Naive thymus-derived CD4-positive, alpha-beta T cell (primary cell): ENCODE results near the gene ELMO3. TPM values are rescaled to one million over a fixed set of nuclear protein-coding genes. Genes with fewer than 3 reads are reported as not detected.

ENCODE experiments used
- ATAC-seq: fragments of 150-1000 bp; cut with Tn5 transposase; 2 replicates; pipeline ENCODE4 v1.10.0; 2021; ENCODE audit warnings: mild to moderate bottlenecking, moderate library complexity
- CTCF ChIA-PET: fragments of 350-600 bp; sonication (Branson Sonifier 250); formaldehyde crosslinking; loops from one replicate; lab custom pipeline; 2021; ENCODE audit warnings: antibody characterized with exemption; lab: Charles Lee
- POLR2A ChIA-PET: fragments of 350-600 bp; sonication (Branson Sonifier 250); formaldehyde crosslinking; loops from one replicate; lab custom pipeline; 2021; ENCODE audit warnings: antibody characterized with exemption, inconsistent platforms; lab: Charles Lee
- DNase-seq, 9 donors: peaks; one replicate each; pipeline versions ENCODE4 v3.0.0 to v3.0.0-alpha.2; 2020 to 2022; ENCODE audit warnings: mixed read lengths in 1 of 9
- H3K27ac ChIP-seq: one replicate; pipeline ENCODE4 v1.7.0; 2013; ENCODE audit warnings: mild to moderate bottlenecking, low read depth, low read length, moderate library complexity
- H3K27me3 ChIP-seq, 2 donors: one replicate each; pipeline ENCODE4 v1.7.0; 2013; ENCODE audit warnings: low read length in 2 of 2, mild to moderate bottlenecking in 2 of 2, moderate library complexity in 2 of 2; ENCODE audit not compliant: control insufficient read depth in 2 of 2, insufficient read depth in 2 of 2
- H3K36me3 ChIP-seq, 3 experiments: 1 replicate in 2 of 3; 2 replicates in 1 of 3; pipeline ENCODE4 v1.7.0; 2013; ENCODE audit warnings: low read length in 3 of 3, mild to moderate bottlenecking in 3 of 3, moderate library complexity in 1 of 3; ENCODE audit not compliant: insufficient read depth in 3 of 3, control insufficient read depth in 2 of 3
- H3K4me1 ChIP-seq, 2 donors: one replicate each; pipeline ENCODE4 v1.7.0; 2013; ENCODE audit warnings: low read length in 2 of 2, mild to moderate bottlenecking in 2 of 2, moderate library complexity in 1 of 2; ENCODE audit not compliant: control insufficient read depth in 2 of 2, insufficient read depth in 2 of 2
- H3K4me3 ChIP-seq: 2 replicates; pipeline ENCODE4 v1.7.0; 2013; ENCODE audit warnings: mild to moderate bottlenecking, low read length
- H3K9me3 ChIP-seq, 3 experiments: 1 replicate in 2 of 3; 2 replicates in 1 of 3; pipeline ENCODE4 v1.7.0; 2013; ENCODE audit warnings: low read length in 3 of 3; ENCODE audit not compliant: control insufficient read depth in 2 of 3
- H3K27ac Mint-ChIP-seq, 9 donors: one replicate each; pipeline ENCODE4 v1.8.0; 2020 to 2022; ENCODE audit warnings: mixed read lengths in 9 of 9, mild to moderate bottlenecking in 8 of 9, moderate library complexity in 5 of 9, inconsistent platforms in 2 of 9
- H3K27me3 Mint-ChIP-seq, 5 donors: one replicate each; pipeline ENCODE4 v1.8.0; 2021 to 2022; ENCODE audit warnings: mixed read lengths in 5 of 5, mild to moderate bottlenecking in 1 of 5
- H3K36me3 Mint-ChIP-seq, 5 donors: one replicate each; pipeline ENCODE4 v1.8.0; 2020 to 2022; ENCODE audit warnings: mixed read lengths in 5 of 5, mild to moderate bottlenecking in 3 of 5, inconsistent platforms in 1 of 5
- H3K4me1 Mint-ChIP-seq, 7 donors: one replicate each; pipeline ENCODE4 v1.8.0; 2020 to 2022; ENCODE audit warnings: mixed read lengths in 7 of 7, mild to moderate bottlenecking in 3 of 7, inconsistent platforms in 1 of 7
- H3K4me3 Mint-ChIP-seq, 10 donors: one replicate each; pipeline ENCODE4 v1.8.0; 2020 to 2022; ENCODE audit warnings: mild to moderate bottlenecking in 10 of 10, mixed read lengths in 10 of 10, moderate library complexity in 6 of 10, inconsistent platforms in 2 of 10
- H3K9me3 Mint-ChIP-seq, 11 donors: one replicate each; pipeline ENCODE4 v1.8.0; 2020 to 2022; ENCODE audit warnings: mixed read lengths in 11 of 11, mild to moderate bottlenecking in 4 of 11, inconsistent platforms in 1 of 11, moderate library complexity in 1 of 11
- intact Hi-C, 2 donors: fragments of 100-400 bp; cut with micrococcal nuclease; formaldehyde crosslinking; loops; one replicate each; pipeline ENCODE4 v1.15.1; 2023
- polyA plus RNA-seq, 2 donors: library from polyadenylated mRNA; unstranded; fragments of 300-500 nt; fragmentation: Illumina TruSeq; gene quantifications; one replicate each; pipeline ENCODE4 v1.2.3, GENCODE V29; 2021
- total RNA-seq, 6 experiments: library from RNA in 5 of 6; stranded (reverse) in 5 of 6; gene quantifications; 1 replicate in 5 of 6; 2 replicates in 1 of 6; pipeline ENCODE4 v1.2.3 and lab custom pipeline; 2021 to 2026

Gene ELMO3
- total and polyA plus RNA-seq, 7 experiments from 2014 or later = 0.07 to 9.1 (median 5.6) TPM; not detected in 1

DNA sequence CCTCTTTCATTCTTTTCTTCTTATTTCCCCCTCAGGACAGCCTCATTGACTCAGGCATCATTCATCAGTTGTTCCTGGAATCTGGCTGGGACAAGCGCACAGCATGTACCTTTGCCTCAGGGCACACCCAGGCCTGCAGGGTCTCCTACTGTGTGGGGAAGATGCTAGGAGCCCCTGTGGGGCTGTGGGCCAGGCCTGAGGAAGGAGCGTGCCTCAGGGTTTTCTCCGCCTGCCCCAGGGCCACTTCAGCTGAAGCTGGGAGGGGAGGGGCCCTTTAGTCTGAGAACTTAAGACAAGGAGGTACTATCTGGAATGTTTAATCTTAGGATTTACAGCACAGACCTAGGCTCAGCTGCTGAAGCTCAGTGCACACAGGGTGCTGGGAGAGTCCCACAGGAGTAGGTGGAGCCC is 7.9 kb downstream of the ELMO3 start:
- H3K4me1 ChIP-seq = no peaks in the 10 kb centered on the region
- H3K27ac ChIP-seq = no peak overlapping the region
- intact Hi-C loops = no loop called here
- peaks cover 0 to 1% (median 0%) of the 10 kb centered on the region in 11 donors for H3K9me3 Mint-ChIP-seq
- H3K27me3 ChIP-seq = no peaks in the 10 kb centered on the region
- H3K36me3 Mint-ChIP-seq = peaks cover 0 to 3% (median 0%) of the 10 kb centered on the region in 5 donors
- ATAC-seq (no peak), DNase-seq (no peak)
- H3K27ac Mint-ChIP-seq = peak overlapping the region in 1 of 9 donors; percentile 10
- no peak overlapping the region for H3K4me3 ChIP-seq
- H3K4me3 Mint-ChIP-seq = no peak overlapping the region
- H3K9me3 ChIP-seq = no peaks in the 10 kb centered on the region
- ChIA-PET POLR2A (no interaction called here), CTCF (interaction anchor here (0.6 kb wide), 1 partner anchor 521 kb away, joined by 3 read pairs; no protein-coding TSS in a partner anchor)
- H3K4me1 Mint-ChIP-seq = peaks cover 0 to 3% (median 0%) of the 10 kb centered on the region in 7 donors
- peaks cover 0 to 30% (median 0%) of the 10 kb centered on the region in 3 experiments for H3K36me3 ChIP-seq
- H3K27me3 Mint-ChIP-seq = no peaks in the 10 kb centered on the region

DNA sequence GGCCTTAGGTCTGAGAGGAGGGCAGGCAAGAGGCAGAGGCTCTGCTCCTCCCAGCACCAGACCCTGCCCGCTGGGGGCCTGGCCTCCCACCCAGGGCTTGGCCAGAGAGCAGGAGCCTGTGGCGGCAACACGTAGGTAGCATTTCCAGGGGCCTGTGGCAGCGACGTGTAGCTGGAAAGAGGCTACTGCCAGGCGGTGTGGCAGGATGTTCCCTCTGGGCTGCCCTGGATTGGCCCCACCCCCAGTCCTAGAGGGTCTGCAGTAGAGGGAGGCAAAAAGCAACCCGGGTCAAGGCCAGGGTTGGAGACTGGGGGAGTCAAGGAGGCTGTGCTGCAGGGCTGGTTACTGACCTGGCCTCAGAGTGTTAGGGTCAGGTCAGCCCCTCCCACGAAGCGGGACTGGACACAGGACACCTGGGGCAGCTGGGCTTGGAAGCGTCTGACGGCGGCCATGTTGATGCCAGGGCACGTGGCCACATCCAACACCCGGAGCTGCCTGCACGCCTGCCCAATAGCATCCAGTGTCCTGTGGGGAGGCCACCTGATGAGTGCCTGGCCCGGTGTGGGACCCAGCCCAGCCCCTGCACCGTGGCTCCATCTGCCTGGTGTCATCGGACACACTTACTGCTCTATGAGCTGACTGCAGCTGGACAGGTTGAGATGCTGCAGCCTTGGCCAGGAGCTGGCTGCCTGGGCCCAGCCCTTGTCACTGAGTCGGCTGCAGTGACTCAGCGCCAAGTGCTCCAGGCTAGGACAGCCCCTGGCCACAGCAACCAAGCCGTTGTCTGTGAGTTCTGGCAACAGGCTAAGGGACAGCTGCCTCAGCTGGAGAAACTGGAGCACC is 8.5 kb downstream of the ELMO3 start:
- DNase-seq = no peak
- no peaks in the 10 kb centered on the region for H3K27me3 ChIP-seq
- Mint-ChIP-seq H3K27me3 (no peaks in the 10 kb centered on the region), H3K9me3 (peaks cover 0 to 1% (median 0%) of the 10 kb centered on the region in 11 donors), H3K4me1 (peaks cover 0 to 3% (median 0%) of the 10 kb centered on the region in 7 donors), H3K27ac (no peak overlapping the region), H3K36me3 (peaks cover 0 to 4% (median 0%) of the 10 kb centered on the region in 5 donors), H3K4me3 (no peak overlapping the region)
- intact Hi-C loops = no loop called here
- ChIA-PET CTCF (interaction anchor here (0.6 kb wide), 2 partner anchors 39 to 521 kb away, joined by 3 to 4 read pairs; no protein-coding TSS in a partner anchor), POLR2A (interaction anchor here (0.8 to 1.5 kb wide), 2 partner anchors 19 to 213 kb away, joined by 3 to 4 read pairs; partner anchors contain the start of gene TMEM208)
- peaks cover 0 to 24% (median 0%) of the 10 kb centered on the region in 3 experiments for H3K36me3 ChIP-seq
- H3K4me1 ChIP-seq = no peaks in the 10 kb centered on the region
- H3K4me3 ChIP-seq = no peak overlapping the region
- no peak overlapping the region for H3K27ac ChIP-seq
- ATAC-seq = no peak
- no peaks in the 10 kb centered on the region for H3K9me3 ChIP-seq

DNA sequence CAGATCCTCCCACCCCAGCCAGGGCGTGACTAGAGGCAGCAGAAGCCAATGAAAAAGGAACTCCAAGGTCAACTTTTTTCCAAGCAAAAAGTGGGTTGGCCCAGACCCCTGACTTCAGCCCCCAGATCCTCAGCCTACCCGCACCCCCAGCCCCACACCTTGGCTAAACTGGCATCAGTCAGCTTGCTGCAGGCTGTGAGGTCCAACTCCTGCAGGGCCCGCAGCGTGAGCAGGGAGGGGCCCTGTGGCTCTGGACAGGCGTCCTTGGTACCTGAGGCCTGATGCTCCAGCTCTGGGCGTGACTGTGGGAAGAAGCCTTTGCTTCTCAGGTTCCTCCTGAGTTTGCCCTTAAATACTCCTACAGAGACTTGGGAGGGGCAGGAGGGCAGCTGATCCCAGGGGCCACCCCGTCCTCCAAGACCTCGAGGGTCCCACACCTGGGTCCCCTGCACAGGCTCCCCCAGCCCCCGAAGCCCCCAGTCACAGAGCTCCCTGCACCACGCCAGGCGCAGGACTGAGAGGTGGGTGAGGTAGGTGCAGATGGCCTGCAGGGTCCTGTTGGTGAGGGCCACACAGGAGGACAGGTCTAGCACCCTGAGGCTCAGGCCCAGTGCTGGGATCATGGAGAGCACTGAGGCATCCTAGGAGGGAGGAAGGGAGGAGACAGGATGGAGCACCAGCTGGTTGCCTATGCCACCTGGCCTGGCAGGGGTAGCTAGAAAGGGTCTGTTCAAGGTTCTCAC is 9.4 kb downstream of the ELMO3 start:
- ChIA-PET POLR2A (interaction anchor here (0.8 to 2.0 kb wide), 5 partner anchors 10 to 214 kb away, joined by 3 to 5 read pairs (median 4); partner anchors contain the start of gene TMEM208), CTCF (interaction anchor here (0.5 kb wide), 1 partner anchor 94 kb away, joined by 3 read pairs; no protein-coding TSS in a partner anchor)

DNA sequence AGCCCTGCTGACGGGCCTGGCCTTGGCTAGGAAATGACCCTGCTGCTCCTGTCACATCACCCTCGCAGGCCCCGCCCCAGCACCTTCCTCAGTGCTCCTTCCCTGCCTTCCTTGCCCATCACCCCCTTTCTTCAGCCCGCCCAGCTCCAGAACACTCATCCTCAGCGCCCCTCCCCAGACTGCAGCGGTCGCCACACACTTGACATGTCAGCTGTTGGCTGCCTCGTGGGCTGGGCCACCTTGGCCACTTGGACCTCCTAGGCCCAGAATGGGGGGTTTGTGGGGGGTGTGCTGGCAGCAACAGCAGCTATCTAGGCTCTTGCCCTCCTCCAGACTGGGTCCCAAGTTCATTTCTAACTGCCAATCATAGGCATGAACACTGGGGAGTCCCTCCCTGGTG is 10.6 kb downstream of the ELMO3 start:
- CTCF ChIA-PET = no interaction called here
- Histone ChIP-seq H3K4me3 (no peak overlapping the region), H3K9me3 (no peaks in the 10 kb centered on the region), H3K27ac (no peak overlapping the region), H3K4me1 (no peaks in the 10 kb centered on the region), H3K27me3 (no peaks in the 10 kb centered on the region), H3K36me3 (peaks cover 0 to 3% (median 0%) of the 10 kb centered on the region in 3 experiments)
- Mint-ChIP-seq H3K4me3 (no peak overlapping the region), H3K27ac (peak overlapping the region in 1 of 9 donors; percentile 48), H3K27me3 (no peaks in the 10 kb centered on the region), H3K36me3 (peaks cover 0 to 4% (median 0%) of the 10 kb centered on the region in 5 donors), H3K9me3 (peaks cover 0 to 1% (median 0%) of the 10 kb centered on the region in 11 donors), H3K4me1 (peaks cover 0 to 5% (median 0%) of the 10 kb centered on the region in 7 donors)
- intact Hi-C loops = no loop called here
- DNase-seq = no peak
- POLR2A ChIA-PET = interaction anchor here (0.6 to 2.0 kb wide), 4 partner anchors 12 to 183 kb away, joined by 3 to 5 read pairs (median 4); no protein-coding TSS in a partner anchor
- no peak for ATAC-seq

More for the DNA sequence above, 9.4 kb downstream of the ELMO3 start:
- Histone ChIP-seq H3K9me3 (no peaks in the 10 kb centered on the region), H3K27me3 (no peaks in the 10 kb centered on the region), H3K27ac (no peak overlapping the region), H3K4me1 (no peaks in the 10 kb centered on the region), H3K36me3 (peaks cover 0 to 15% (median 0%) of the 10 kb centered on the region in 3 experiments), H3K4me3 (no peak overlapping the region)
- Mint-ChIP-seq H3K27me3 (no peaks in the 10 kb centered on the region), H3K9me3 (peaks cover 0 to 1% (median 0%) of the 10 kb centered on the region in 11 donors), H3K36me3 (peaks cover 0 to 4% (median 0%) of the 10 kb centered on the region in 5 donors), H3K27ac (peak overlapping the region in 2 of 9 donors; percentile 31 to 52), H3K4me3 (no peak overlapping the region), H3K4me1 (peaks cover 0 to 5% (median 0%) of the 10 kb centered on the region in 7 donors)
- DNase-seq = no peak
- ATAC-seq = no peak
- intact Hi-C loops = no loop called here

DNA sequence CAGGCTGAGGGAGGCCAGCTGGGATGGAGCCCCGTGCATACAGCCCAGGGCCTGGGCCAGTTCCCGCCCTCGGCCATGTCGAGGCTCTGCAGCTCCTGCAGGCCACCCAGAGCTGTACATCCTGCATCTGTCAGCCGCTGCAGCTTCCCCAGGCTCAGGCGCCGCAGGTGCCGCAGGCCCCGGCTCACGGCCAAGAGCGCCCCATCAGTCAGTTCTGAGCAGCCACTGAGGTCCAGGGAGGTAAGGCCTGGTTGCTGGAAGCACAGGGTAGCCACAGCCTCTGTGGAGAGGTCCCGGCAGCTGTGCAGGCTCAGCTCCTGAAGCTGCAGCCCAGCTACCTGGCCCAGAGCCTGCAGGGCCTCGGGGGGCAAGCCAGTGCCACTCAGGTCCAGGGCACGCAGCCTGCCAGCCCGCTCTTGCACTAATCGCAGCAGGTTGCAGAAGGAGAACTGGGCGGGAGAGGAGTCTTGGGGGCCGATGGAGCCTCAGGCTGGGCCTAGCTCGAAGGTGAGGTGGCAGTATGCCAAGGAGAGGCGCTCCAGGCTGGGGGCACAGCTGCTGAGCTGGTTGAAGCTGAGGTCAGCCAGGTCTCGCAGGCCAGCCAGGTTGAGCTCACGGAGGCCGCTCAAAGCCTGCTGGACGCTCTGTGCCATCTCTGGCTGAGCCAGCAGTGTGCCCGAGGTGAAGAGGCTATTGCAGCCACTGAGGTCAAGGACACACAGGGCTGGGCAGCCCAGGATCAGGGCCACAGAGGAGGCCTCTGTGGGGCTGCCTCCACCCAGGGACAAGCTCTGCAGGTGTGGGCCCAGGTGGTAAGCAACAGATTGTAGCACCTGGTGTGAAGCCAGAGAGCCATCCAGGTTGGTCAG is 11.4 kb downstream of the ELMO3 start:
- DNase-seq = no peak
- POLR2A ChIA-PET = interaction anchor here (2.0 kb wide), 1 partner anchor 12 kb away, joined by 5 read pairs; no protein-coding TSS in a partner anchor

More for the DNA sequence above, 11.4 kb downstream of the ELMO3 start:
- peaks cover 0 to 4% (median 0%) of the 10 kb centered on the region in 5 donors for H3K36me3 Mint-ChIP-seq
- no peak overlapping the region for H3K4me3 ChIP-seq
- CTCF ChIA-PET = no interaction called here
- peak overlapping the region in 1 of 9 donors; percentile 64 for H3K27ac Mint-ChIP-seq
- no peak overlapping the region for H3K27ac ChIP-seq
- H3K9me3 Mint-ChIP-seq = peaks cover 0 to 1% (median 0%) of the 10 kb centered on the region in 11 donors
- H3K4me1 Mint-ChIP-seq = peaks cover 0 to 5% (median 0%) of the 10 kb centered on the region in 7 donors
- no peaks in the 10 kb centered on the region for H3K27me3 ChIP-seq
- no peaks in the 10 kb centered on the region for H3K27me3 Mint-ChIP-seq
- intact Hi-C loops = no loop called here
- H3K36me3 ChIP-seq = peaks cover 0 to 3% (median 0%) of the 10 kb centered on the region in 3 experiments
- ATAC-seq = no peak
- no peaks in the 10 kb centered on the region for H3K9me3 ChIP-seq
- no peak overlapping the region for H3K4me3 Mint-ChIP-seq
- H3K4me1 ChIP-seq = no peaks in the 10 kb centered on the region
